GM18873 (cell line): ENCODE results near the gene CRISP2.

Experiments
- ATAC-seq: cut with Tn5 transposase; IDR thresholded peaks from one replicate; pipeline ENCODE4 v1.9.1; 2021; ENCODE audit warnings: mild to moderate bottlenecking, moderate library complexity, moderate number of reproducible peaks; ENCODE audit not compliant: unreplicated experiment, low FRiP score

CRISP2 gene

GRCh38 chr6:49662231-49662891 lies 51.0 kb downstream of the CRISP2 start:
- no peak for ATAC-seq

GRCh38 chr6:49653942-49654341 lies 59.4 kb downstream of the CRISP2 start:
- no peak for ATAC-seq

- no peak for ATAC-seq
Measured at GRCh38 chr6:49653438-49653837, 59.9 kb downstream of the CRISP2 start.

- no peak for ATAC-seq
Measured at GRCh38 chr6:49651239-49651638, 62.1 kb downstream of the CRISP2 start.

- no peak for ATAC-seq
Measured at GRCh38 chr6:49649988-49650387, 63.4 kb downstream of the CRISP2 start.

- ATAC-seq = no peak
Measured at GRCh38 chr6:49648036-49648435, 65.3 kb downstream of the CRISP2 start.

GRCh38 chr6:49647476-49647875 lies 65.9 kb downstream of the CRISP2 start:
- no peak for ATAC-seq

- ATAC-seq = no peak
Measured at GRCh38 chr6:49646942-49647341, 66.4 kb downstream of the CRISP2 start.

GRCh38 chr6:49646130-49646824 lies 67.1 kb downstream of the CRISP2 start:
- no peak for ATAC-seq

- ATAC-seq = no peak
Measured at GRCh38 chr6:49645139-49645538, 68.2 kb downstream of the CRISP2 start.
